LNCaP clone FGC (cell line): ENCODE measurements around the gene CSNK1D.

Experiments
- DNase-seq: peaks from one replicate; pipeline ENCODE4 v3.0.0-alpha.2; 2011; ENCODE audit warnings: low read depth
- H3K4me3 ChIP-seq: 2 replicates; pipeline ENCODE4 v1.5.1; 2011; ENCODE audit warnings: mild to moderate bottlenecking, low read depth, low read length, control low read depth
- TF ChIP-seq, protein P1 (sequence below): IDR thresholded peaks from 2 replicates; pipeline ENCODE4 v1.5.1; 2012; ENCODE audit warnings: mild to moderate bottlenecking; ENCODE audit not compliant: control insufficient read depth, insufficient read depth; ENCODE audit errors: extremely low read depth

The CSNK1D gene

DNA sequence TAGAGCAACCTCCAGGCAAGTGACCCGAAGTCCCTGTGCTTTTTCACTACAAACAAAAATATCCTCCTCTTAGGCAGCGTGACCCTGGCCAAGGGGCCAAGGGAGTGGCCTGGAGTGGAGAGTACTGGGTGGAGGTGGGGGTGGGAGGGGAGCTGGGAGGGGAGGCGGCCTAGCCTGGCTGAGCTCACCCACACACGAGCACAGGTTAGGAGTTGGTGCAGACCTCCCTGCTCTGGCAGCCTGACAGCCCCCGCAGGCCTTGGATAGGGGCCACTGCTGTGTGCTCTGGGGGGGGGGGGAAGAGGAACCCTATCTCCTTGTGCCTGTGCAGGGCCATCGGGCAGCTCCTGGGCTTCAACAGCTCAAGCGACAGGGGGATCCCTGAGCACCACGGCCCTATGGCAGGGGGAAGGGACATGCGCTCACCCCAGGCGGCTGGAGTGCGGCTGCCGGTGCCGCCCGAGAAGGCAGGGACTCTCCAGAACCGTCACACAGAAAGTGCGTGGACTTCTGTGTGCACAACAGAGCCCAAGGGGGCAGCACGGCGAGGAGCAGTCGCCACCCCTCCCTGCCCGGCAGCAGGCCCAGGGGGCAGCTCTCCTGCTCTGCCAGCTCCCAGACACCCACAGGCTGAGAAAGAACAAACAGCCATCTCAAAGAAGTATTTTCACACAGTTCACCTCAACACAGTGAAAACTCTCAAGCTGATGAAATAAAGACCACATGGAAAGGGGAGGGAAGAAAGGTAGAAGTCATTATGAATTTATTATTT is 31.4 kb downstream of the CSNK1D start:
- no peak overlapping the region for H3K4me3 ChIP-seq
- no peak for DNase-seq
- TF ChIP-seq, protein P1, sequence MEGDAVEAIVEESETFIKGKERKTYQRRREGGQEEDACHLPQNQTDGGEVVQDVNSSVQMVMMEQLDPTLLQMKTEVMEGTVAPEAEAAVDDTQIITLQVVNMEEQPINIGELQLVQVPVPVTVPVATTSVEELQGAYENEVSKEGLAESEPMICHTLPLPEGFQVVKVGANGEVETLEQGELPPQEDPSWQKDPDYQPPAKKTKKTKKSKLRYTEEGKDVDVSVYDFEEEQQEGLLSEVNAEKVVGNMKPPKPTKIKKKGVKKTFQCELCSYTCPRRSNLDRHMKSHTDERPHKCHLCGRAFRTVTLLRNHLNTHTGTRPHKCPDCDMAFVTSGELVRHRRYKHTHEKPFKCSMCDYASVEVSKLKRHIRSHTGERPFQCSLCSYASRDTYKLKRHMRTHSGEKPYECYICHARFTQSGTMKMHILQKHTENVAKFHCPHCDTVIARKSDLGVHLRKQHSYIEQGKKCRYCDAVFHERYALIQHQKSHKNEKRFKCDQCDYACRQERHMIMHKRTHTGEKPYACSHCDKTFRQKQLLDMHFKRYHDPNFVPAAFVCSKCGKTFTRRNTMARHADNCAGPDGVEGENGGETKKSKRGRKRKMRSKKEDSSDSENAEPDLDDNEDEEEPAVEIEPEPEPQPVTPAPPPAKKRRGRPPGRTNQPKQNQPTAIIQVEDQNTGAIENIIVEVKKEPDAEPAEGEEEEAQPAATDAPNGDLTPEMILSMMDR = no peak

DNA sequence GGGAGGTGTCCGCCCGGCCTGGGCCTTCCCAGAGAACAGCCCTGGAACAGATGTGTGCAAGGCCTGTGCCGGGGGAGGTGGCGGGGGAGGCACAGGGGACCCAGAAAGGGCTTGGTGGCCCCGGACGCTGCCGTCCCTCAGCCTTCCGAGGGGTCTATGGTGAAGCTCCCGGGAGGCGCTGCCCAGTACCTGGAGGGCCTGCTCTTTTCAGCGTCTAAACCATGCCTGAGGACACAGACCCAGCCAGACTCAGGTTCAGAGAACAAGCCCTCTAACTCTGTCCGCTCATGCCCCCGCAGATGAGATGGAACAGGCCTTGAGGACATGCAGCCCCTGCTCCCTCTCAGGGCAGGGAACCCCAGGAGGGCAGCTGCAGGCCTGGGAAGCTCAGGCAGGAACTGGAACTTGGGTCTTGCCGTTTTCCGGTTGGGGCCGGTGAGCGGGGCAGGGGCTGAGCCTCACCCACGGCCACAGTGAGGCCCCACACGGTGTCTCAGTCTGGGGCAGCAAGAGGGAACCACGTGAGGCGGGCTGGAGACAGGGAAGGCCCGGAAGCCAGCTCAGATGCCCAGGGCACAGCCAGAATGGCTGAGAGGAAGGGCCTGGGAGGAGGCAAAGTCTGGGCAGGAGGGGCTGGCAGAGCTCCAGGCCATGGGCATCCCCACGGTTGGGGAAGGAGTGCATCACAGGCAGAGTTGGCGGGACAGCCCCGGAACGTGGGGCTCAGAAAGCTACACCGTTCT is 32.1 kb downstream of the CSNK1D start:
- no peak for DNase-seq

DNA sequence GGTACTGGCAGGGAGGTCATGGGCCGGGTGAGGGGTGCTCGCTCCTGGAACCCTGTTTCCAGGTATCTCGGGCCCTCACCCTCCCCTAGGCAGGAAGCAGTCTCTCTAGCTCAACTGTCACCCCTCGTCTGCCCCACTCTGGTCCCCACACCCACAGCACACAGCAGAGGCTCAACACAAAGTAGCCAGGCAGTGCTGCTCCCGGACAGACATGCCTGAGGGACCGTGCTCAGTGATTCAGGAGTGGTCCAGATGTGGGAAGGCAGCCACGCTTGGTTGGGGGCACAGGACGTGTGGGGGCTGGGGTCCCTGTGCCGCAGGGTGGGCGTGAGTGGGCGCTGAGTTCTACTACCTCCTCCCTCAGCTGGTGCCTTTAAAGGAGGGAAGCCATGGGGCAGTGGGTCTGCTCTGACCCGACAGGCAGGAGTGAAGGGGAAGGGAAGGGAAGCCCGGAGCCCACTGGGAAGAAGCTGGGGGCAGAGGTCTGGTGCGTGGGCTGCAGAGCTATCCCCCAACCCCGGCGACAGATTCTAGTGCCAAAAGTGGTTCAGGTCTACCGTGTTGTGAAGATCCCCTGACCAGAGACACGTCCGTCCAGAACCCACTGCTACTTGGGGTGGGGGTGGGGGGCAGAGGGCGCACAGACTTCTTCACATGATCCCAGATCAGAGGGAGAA is 32.9 kb downstream of the CSNK1D start:
- TF ChIP-seq, protein P1 = no peak
- no peak overlapping the region for H3K4me3 ChIP-seq
- no peak for DNase-seq

More for the DNA sequence above, 32.1 kb downstream of the CSNK1D start:
- H3K4me3 ChIP-seq = no peak overlapping the region
- TF ChIP-seq, protein P1 = no peak

DNA sequence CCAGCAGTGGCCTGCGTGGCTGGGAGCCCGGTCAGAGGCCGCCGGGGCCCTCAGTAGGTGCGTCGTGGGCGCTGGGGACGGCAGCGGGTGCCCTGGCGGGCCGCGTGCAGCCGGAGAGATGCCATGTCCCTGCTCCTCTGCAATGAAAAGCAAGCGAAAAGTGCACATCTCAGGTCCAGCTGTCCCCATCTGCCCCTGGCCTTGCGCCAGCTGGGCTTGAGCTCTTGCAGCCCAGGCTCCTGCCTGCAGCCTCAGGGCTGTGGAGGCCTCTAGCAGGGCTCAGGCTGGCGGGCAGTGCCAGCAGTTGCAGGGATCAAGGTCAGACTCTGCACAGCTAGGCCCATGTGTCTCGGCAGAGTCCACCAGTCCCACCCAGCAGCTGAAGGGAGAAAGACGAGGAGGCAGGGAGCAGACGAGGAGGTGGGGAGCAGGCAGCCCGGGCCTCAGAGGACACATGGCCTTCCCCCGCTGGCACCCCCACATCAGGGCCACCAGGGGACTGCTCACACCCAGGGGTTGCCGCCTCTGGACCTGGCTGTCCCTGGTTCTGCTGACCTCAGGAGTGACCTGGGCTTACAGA is 33.5 kb downstream of the CSNK1D start:
- no peak overlapping the region for H3K4me3 ChIP-seq
- TF ChIP-seq, protein P1 = no peak
- DNase-seq = no peak

DNA sequence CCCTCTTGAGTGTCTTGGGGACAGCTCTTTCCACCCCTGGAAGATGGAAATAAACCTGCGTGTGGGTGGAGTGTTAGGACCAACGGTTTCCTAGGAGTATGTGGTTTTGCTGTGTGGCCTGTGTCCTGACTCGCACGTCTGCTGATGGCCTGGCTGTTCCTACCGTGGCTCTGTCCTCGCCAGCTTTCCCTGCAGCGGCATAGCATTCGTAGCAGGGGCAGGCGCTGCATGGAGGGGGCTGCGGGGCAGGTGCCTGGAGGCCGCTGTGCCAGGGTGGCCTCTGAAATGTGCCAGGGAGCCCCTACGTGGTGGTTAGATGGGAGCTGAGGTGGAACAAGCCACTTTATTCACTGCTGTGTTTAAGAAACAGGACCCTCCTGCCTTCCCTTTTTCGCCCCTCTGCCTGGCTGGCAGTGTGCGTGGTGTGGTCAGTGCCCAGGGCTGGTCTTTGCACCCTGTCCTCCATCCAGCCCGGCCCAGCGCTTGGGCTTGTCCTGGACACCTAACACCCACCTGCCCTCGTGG is 34.0 kb downstream of the CSNK1D start:
- DNase-seq = no peak
- TF ChIP-seq, protein P1 = no peak
- H3K4me3 ChIP-seq = no peak overlapping the region

DNA sequence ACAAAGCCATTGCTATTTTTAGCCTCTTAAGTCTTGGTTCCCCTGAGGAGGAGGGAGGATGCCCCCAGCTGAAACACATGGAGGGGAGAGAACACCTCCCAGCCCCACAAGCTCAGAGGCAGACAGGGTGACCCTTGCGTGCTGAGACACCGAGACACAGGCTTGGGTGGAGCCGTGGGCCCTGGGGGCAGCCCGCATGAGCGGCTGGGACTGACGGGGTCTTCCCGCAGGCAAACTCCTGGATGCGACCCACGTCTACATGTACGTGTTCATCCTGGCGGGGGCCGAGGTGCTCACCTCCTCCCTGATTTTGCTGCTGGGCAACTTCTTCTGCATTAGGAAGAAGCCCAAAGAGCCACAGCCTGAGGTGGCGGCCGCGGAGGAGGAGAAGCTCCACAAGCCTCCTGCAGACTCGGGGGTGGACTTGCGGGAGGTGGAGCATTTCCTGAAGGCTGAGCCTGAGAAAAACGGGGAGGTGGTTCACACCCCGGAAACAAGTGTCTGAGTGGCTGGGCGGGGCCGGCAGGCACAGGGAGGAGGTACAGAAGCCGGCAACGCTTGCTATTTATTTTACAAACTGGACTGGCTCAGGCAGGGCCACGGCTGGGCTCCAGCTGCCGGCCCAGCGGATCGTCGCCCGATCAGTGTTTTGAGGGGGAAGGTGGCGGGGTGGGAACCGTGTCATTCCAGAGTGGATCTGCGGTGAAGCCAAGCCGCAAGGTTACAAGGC is 34.9 kb downstream of the CSNK1D start:
- no peak overlapping the region for H3K4me3 ChIP-seq
- TF ChIP-seq, protein P1 = no peak
- peak; percentile 66 for DNase-seq
